Liver (tissue), 9 donors: ENCODE measurements around the gene PSMB10. TPM values are rescaled to one million over a fixed set of nuclear protein-coding genes. Genes with fewer than 3 reads are reported as not detected.

Source experiments
- DNase-seq: peaks from one replicate; pipeline ENCODE4 v3.0.0-alpha.2; 2017; ENCODE audit warnings: low spot score
- H3K27ac ChIP-seq, 2 donors: one replicate each; pipeline ENCODE4 v1.7.0; 2013; ENCODE audit warnings: inconsistent platforms in 2 of 2, low read length in 2 of 2, control low read depth in 1 of 2, low read depth in 1 of 2, mild to moderate bottlenecking in 1 of 2
- H3K27me3 ChIP-seq, 4 donors: one replicate each; pipeline versions ENCODE4 v1.6.1 to v1.7.0; 2013; ENCODE audit warnings: low read length in 3 of 4, inconsistent platforms in 1 of 4, mild to moderate bottlenecking in 1 of 4, moderate library complexity in 1 of 4; ENCODE audit not compliant: control insufficient read depth in 4 of 4, insufficient read depth in 4 of 4
- H3K36me3 ChIP-seq, 4 donors: one replicate each; pipeline versions ENCODE4 v1.6.1 to v1.7.0; 2013; ENCODE audit warnings: low read length in 3 of 4, mild to moderate bottlenecking in 3 of 4, low read depth in 1 of 4, moderate library complexity in 1 of 4; ENCODE audit not compliant: control insufficient read depth in 4 of 4, insufficient read depth in 3 of 4
- H3K4me1 ChIP-seq, 4 donors: one replicate each; pipeline versions ENCODE4 v1.6.1 to v1.7.0; 2013; ENCODE audit warnings: low read length in 3 of 4, mild to moderate bottlenecking in 3 of 4, moderate library complexity in 1 of 4; ENCODE audit not compliant: control insufficient read depth in 4 of 4, insufficient read depth in 4 of 4
- H3K4me3 ChIP-seq, 3 donors: one replicate each; pipeline versions ENCODE4 v1.6.1 to v1.7.0; 2013; ENCODE audit warnings: low read length in 3 of 3, control low read depth in 1 of 3, low read depth in 1 of 3, mild to moderate bottlenecking in 1 of 3
- H3K9ac ChIP-seq, 2 donors: one replicate each; pipeline ENCODE4 v1.7.0; 2013; ENCODE audit warnings: low read length in 2 of 2, mild to moderate bottlenecking in 2 of 2, moderate library complexity in 2 of 2, control low read depth in 1 of 2, low read depth in 1 of 2
- H3K9me3 ChIP-seq, 4 donors: one replicate each; pipeline versions ENCODE4 v1.6.1 to v1.7.0; 2013; ENCODE audit warnings: low read length in 3 of 4; ENCODE audit not compliant: control insufficient read depth in 4 of 4
- EGR1 ChIP-seq, 2 donors: IDR thresholded peaks; 2 replicates each; pipeline ENCODE4 v1.6.1; 2016 to 2018; ENCODE audit warnings: antibody characterized with exemption in 2 of 2, low read depth in 2 of 2
- FOXA1 ChIP-seq: IDR thresholded peaks from 2 replicates; pipeline ENCODE4 v1.6.1; 2016; ENCODE audit warnings: antibody characterized with exemption
- FOXA2 ChIP-seq: IDR thresholded peaks from 2 replicates; pipeline ENCODE4 v1.6.1; 2016; ENCODE audit warnings: antibody characterized with exemption
- HNF4A ChIP-seq, 2 donors: conservative IDR thresholded peaks; 2 replicates each; pipeline ENCODE4 v1.6.1; 2016; ENCODE audit warnings: antibody characterized with exemption in 2 of 2, mild to moderate bottlenecking in 2 of 2
- HNF4G ChIP-seq: IDR thresholded peaks from 2 replicates; pipeline ENCODE4 v1.6.1; 2016; ENCODE audit warnings: antibody characterized with exemption
- NR2F2 ChIP-seq: IDR thresholded peaks from 2 replicates; pipeline ENCODE4 v1.6.1; 2016; ENCODE audit warnings: antibody characterized with exemption
- RAD21 ChIP-seq, 2 donors: IDR thresholded peaks; 2 replicates each; pipeline ENCODE4 v1.6.1; 2016; ENCODE audit warnings: antibody characterized with exemption in 2 of 2, mild to moderate bottlenecking in 2 of 2
- RXRA ChIP-seq, 2 donors: IDR thresholded peaks; 2 replicates each; pipeline ENCODE4 v1.6.1; 2017 to 2018; ENCODE audit warnings: antibody characterized with exemption in 2 of 2, mild to moderate bottlenecking in 1 of 2
- SP1 ChIP-seq: IDR thresholded peaks from 2 replicates; pipeline ENCODE4 v1.6.1; 2018; ENCODE audit warnings: antibody characterized with exemption, mild to moderate bottlenecking
- TAF1 ChIP-seq: conservative IDR thresholded peaks from 2 replicates; pipeline ENCODE4 v1.6.1; 2016; ENCODE audit warnings: antibody characterized with exemption, mild to moderate bottlenecking
- WGBS: extraction: QIAGEN DNeasy Blood & Tissue Kit; methylation state at CpG from one replicate; pipeline ENCODE4 v1.1.7; 2013; 5-methylcytosine and 5-hydroxymethylcytosine counted together
- polyA plus RNA-seq, 2 donors: library from polyadenylated mRNA; stranded (reverse) in 1 of 2; unstranded in 1 of 2; fragments of 200-250 nt in 1 of 2; fragments of >200 nt in 1 of 2; fragmentation: Nextera tagmentation in 1 of 2; extraction: Ambion mirVana in 1 of 2; gene quantifications; one replicate each; pipeline versions ENCODE4 v1.2.1 to v1.2.3, GENCODE V29; 2013 to 2015
- total RNA-seq, 2 donors: library from RNA; depleted of rRNA; stranded (reverse); fragments of >200 nt; gene quantifications; one replicate each; pipeline ENCODE4 v1.2.3, GENCODE V29; 2014
- TF ChIP-seq, protein P1 (sequence below): IDR thresholded peaks from 2 replicates; pipeline ENCODE4 v1.6.1; 2016; ENCODE audit warnings: antibody characterized with exemption, mild to moderate bottlenecking
- TF ChIP-seq, protein P2 (sequence below): fragments of 150-350 bp; IDR thresholded peaks from 2 replicates; pipeline ENCODE4 v1.5.1; 2017; ENCODE audit warnings: improper control_type of control experiment, low read depth, low read length; ENCODE audit not compliant: missing input control
- TF ChIP-seq, protein P3 (sequence below): IDR thresholded peaks from 2 replicates; pipeline ENCODE4 v1.6.1; 2016; ENCODE audit warnings: antibody characterized with exemption
- donor health status: healthy.
- donor health status: healthy.
- donor health status: healthy.
- donor health status: healthy.
- donor health status: healthy.

PSMB10 gene
- total and polyA plus RNA-seq, 4 donors = 24.8 to 48.2 (median 32.3) TPM

DNA sequence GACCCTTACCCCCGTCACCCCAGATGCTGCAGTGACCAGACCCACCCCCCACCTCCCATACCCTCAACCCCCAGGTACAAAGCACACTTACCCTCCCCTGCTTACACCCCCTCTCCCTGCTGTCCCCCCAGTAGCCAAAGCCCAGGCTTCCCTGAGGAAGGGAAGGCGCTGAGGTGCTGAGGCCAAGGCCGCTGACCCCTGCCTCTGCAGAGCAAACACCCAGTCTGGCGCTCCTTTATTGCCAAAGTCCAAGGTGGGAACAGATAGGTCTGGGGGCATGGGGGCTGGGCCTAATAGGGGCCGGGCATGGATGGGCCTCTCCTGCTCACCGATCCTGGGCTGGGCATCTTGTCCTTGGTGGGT is 6.6 kb upstream of the PSMB10 start:
- peaks cover 9 to 55% (median 36%) of the 10 kb centered on the region in 4 donors for H3K4me1 ChIP-seq
- no peaks in the 10 kb centered on the region for H3K9me3 ChIP-seq
- H3K9ac ChIP-seq = no peak overlapping the region
- peak overlapping the region; percentile 59 to 72 (median 62) for H3K4me3 ChIP-seq
- no peaks in the 10 kb centered on the region for H3K27me3 ChIP-seq
- TF ChIP-seq FOXA1 = no peak
- peak; percentile 93 for TF ChIP-seq NR2F2
- peak; percentile 72 to 85 for TF ChIP-seq RXRA (IDR thresholded peaks at IDR 0.05)
- TF ChIP-seq, protein P1, sequence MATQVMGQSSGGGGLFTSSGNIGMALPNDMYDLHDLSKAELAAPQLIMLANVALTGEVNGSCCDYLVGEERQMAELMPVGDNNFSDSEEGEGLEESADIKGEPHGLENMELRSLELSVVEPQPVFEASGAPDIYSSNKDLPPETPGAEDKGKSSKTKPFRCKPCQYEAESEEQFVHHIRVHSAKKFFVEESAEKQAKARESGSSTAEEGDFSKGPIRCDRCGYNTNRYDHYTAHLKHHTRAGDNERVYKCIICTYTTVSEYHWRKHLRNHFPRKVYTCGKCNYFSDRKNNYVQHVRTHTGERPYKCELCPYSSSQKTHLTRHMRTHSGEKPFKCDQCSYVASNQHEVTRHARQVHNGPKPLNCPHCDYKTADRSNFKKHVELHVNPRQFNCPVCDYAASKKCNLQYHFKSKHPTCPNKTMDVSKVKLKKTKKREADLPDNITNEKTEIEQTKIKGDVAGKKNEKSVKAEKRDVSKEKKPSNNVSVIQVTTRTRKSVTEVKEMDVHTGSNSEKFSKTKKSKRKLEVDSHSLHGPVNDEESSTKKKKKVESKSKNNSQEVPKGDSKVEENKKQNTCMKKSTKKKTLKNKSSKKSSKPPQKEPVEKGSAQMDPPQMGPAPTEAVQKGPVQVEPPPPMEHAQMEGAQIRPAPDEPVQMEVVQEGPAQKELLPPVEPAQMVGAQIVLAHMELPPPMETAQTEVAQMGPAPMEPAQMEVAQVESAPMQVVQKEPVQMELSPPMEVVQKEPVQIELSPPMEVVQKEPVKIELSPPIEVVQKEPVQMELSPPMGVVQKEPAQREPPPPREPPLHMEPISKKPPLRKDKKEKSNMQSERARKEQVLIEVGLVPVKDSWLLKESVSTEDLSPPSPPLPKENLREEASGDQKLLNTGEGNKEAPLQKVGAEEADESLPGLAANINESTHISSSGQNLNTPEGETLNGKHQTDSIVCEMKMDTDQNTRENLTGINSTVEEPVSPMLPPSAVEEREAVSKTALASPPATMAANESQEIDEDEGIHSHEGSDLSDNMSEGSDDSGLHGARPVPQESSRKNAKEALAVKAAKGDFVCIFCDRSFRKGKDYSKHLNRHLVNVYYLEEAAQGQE = no peak
- TF ChIP-seq SP1 = peak; percentile 78
- peak; percentile 63 for TF ChIP-seq HNF4G
- TF ChIP-seq FOXA2 = peak; percentile 3
- TF ChIP-seq HNF4A (conservative IDR thresholded peaks at IDR 0.05) = peak; percentile 85 to 88
- H3K36me3 ChIP-seq = peaks cover 12 to 33% (median 15%) of the 10 kb centered on the region in 4 donors
- DNase-seq = peak; percentile 57
- 34% methylated on average over 6 of the region's 6 CpGs for WGBS
- peak overlapping the region; percentile 71 to 85 for H3K27ac ChIP-seq

DNA sequence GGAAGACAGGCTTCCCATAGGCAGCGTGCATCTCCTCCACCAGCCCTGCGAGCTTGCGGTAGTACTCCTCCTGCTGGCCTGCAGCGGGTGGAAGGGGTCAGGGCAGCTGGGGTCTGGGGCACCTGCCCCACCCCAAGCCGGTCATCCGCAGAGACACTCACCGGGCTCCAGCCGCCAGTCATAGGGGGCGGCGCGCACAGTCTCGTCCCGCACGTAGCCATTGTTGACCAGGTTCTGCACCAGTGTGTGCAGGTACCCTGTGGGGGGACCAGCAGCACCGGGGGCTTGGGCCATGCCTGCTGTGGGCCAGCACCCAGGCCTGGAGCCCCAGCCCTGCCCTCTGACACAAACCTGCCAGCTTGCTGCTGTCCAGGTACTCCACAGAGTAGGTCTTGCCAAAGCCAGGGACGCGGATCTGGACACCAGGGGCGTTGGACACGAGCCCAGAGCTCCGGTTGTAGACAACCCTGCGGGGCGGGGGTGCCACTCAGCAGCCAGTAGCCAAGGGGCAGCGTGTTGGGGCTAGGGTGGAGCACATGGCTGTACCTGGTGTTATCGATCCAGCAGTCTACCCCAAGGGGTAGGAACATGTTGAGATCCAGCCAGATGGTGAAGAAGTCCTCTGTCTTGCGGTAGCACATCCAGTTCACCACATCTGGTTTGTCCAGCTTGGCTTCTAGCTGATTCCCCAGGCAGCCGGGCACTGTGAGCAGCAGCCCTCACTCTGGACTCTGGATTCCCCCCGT is 6.0 kb upstream of the PSMB10 start:
- Histone ChIP-seq H3K9ac (no peak overlapping the region), H3K27me3 (no peaks in the 10 kb centered on the region), H3K4me1 (peaks cover 9 to 55% (median 36%) of the 10 kb centered on the region in 4 donors), H3K9me3 (no peaks in the 10 kb centered on the region), H3K36me3 (peaks cover 10 to 29% (median 15%) of the 10 kb centered on the region in 4 donors), H3K27ac (peak overlapping the region; percentile 71 to 85), H3K4me3 (peak overlapping the region; percentile 29 to 72 (median 59))
- TF ChIP-seq, protein P1 = peak; percentile 84
- no peak for TF ChIP-seq EGR1 (IDR thresholded peaks at IDR 0.05; ENCODE audit: low read depth in 2 of 2)
- peak in 1 of 2 donors; percentile 26 for TF ChIP-seq RAD21 (IDR thresholded peaks at IDR 0.05)
- DNase-seq = no peak
- 49% methylated on average over 27 of the region's 27 CpGs for WGBS

DNA sequence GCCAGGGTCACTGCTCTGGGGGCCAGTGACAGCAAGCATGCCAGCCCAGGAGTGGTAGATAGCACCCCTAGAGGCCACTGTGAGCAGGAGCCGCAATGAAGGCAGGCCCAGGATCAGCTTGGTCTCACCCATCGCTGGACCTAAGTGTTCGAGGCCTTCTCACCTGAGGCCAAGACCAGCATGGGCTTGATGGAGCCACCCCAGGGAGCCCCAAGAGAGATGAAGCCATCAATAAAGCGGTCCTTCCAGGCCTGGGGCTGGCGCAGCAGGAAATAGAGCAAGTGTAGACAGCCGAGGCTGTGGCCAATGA is 5.5 kb upstream of the PSMB10 start:
- Histone ChIP-seq H3K4me1 (peaks cover 13 to 59% (median 39%) of the 10 kb centered on the region in 4 donors), H3K27me3 (no peaks in the 10 kb centered on the region), H3K9me3 (no peaks in the 10 kb centered on the region), H3K4me3 (peak overlapping the region in 1 of 3 donors; percentile 59), H3K36me3 (peaks cover 10 to 24% (median 13%) of the 10 kb centered on the region in 4 donors), H3K9ac (no peak overlapping the region), H3K27ac (peak overlapping the region in 1 of 2 donors; percentile 85)
- peak; percentile 52 for DNase-seq
- TF ChIP-seq RAD21 (IDR thresholded peaks at IDR 0.05) (peak; percentile 49 to 72), HNF4A (conservative IDR thresholded peaks at IDR 0.05) (no peak), RXRA (IDR thresholded peaks at IDR 0.05) (peak; percentile 86 to 98), NR2F2 (no peak), FOXA1 (no peak), TAF1 (no peak)
- TF ChIP-seq, protein P2, sequence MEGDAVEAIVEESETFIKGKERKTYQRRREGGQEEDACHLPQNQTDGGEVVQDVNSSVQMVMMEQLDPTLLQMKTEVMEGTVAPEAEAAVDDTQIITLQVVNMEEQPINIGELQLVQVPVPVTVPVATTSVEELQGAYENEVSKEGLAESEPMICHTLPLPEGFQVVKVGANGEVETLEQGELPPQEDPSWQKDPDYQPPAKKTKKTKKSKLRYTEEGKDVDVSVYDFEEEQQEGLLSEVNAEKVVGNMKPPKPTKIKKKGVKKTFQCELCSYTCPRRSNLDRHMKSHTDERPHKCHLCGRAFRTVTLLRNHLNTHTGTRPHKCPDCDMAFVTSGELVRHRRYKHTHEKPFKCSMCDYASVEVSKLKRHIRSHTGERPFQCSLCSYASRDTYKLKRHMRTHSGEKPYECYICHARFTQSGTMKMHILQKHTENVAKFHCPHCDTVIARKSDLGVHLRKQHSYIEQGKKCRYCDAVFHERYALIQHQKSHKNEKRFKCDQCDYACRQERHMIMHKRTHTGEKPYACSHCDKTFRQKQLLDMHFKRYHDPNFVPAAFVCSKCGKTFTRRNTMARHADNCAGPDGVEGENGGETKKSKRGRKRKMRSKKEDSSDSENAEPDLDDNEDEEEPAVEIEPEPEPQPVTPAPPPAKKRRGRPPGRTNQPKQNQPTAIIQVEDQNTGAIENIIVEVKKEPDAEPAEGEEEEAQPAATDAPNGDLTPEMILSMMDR = peak; percentile 58
- TF ChIP-seq, protein P3, sequence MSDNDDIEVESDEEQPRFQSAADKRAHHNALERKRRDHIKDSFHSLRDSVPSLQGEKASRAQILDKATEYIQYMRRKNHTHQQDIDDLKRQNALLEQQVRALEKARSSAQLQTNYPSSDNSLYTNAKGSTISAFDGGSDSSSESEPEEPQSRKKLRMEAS = no peak
- 73% methylated on average over 6 of the region's 6 CpGs for WGBS
